ENCODE data around the gene CEP63. TPM values are rescaled to one million over a fixed set of nuclear protein-coding genes. Genes with fewer than 3 reads are reported as not detected.
A peak's percentile ranks its signal among the peaks of the same experiment; 100 is the strongest.
"Not testable (repeated sequence)": the region's sequence is repeated elsewhere in the genome, so short reads cannot be mapped to it uniquely, and the experiment has no call there.

Gene CEP63
- total RNA-seq, 1 experiment from 2014 or later = 29.8 TPM

- DNase-seq (ENCODE audit: low read depth) = not testable (repeated sequence)
Measured at GRCh38 chr3:134569899-134570298, 84.0 kb downstream of the CEP63 start.

DNA sequence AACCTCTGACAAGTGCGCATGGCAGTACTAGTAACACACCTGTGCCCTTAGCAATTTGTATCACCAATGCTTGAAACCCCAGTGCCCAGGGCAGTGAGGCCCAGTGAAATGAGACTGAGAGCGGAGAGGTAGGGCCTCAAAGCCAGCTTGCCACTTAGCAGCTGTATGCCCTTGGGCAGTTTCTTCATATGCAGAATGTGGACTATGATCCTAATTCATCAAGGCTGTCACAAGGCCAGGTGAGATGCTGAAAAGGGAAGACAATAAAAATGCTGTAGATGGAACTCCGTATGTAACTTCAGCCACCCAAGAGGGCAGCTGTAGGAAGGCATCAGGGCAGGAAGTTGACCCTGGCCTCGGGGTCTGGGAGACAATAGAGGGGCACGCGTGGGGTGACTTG, 90.6 kb downstream of the CEP63 start:
- no peak for DNase-seq (ENCODE audit: low read depth)

GRCh38 chr3:134576831-134577230, 91.0 kb downstream of the CEP63 start:
- DNase-seq (ENCODE audit: low read depth) = no peak

DNA sequence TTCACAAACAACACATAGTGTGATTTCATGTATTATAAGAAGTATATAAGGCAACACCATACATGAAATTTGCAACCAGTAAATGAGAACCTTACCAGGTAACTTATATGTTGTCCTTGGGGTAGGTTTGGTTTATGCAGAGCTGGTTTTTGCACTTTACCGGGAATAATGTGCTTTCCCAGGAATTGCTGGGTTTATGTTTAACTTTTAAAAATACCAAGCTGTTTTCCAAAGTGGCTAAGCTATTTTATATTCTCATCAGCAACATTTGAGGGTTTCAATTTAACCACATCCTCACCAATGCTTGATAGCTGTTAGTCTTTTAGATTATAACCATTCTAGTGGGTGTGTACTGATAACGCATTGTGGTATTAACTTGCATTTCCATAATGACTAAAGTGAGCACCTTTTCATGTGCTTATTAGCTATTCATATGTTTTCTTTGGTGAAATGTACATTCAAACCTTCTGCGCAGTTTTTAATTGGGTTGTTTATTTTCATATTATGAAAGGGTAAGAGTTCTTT, 93.3 kb downstream of the CEP63 start:
- no peak for DNase-seq (ENCODE audit: low read depth)

GRCh38 chr3:134590766-134591165, 104.9 kb downstream of the CEP63 start:
- DNase-seq (ENCODE audit: low read depth) = peak; percentile 14

DNA sequence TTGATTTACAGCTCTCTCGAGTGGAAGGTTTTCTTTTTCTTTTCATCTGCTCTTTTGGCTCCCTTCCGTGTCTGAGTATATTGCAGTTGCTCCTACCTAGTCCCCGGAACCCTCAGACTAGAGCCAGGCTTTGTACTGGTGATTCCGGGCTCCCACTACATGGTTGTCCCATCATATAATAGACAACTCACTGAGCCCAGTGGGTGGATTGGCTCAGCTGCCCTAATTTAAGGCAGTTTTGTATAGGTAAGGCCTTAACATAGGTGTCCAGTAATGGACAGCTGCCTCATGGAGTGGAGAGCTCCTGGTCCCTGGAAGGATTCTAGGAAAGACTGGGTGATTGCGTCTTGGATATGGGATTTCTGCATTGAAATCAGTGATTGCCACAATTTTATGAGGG, 106.9 kb downstream of the CEP63 start:
- no peak for DNase-seq (ENCODE audit: low read depth)

- peak; percentile 62 for DNase-seq (ENCODE audit: low read depth)
Measured at GRCh38 chr3:134594331-134594741, 108.5 kb downstream of the CEP63 start.

DNA sequence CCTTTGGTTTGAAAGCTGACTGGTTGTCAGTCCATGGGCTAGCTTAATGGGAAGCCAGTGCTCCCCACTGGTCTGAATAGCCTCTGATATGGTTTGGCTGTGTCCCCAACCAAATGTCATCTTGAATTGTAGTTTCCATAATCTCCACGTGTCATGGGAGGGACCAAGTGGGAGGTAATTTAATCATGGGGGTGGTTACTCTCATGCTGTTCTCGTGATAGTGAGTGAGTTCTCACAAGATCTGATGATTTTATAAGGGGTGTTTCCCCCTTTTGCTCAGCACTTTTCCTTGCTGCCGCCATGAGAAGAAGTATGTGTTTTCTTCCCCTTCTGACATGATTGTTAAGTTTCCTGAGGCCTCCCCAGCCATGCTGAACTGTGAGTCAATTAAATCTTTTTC, 109.1 kb downstream of the CEP63 start:
- not testable (repeated sequence) for DNase-seq (ENCODE audit: low read depth)

- no peak for DNase-seq (ENCODE audit: low read depth)
Measured at GRCh38 chr3:134597390-134597970, 111.6 kb downstream of the CEP63 start.

DNA sequence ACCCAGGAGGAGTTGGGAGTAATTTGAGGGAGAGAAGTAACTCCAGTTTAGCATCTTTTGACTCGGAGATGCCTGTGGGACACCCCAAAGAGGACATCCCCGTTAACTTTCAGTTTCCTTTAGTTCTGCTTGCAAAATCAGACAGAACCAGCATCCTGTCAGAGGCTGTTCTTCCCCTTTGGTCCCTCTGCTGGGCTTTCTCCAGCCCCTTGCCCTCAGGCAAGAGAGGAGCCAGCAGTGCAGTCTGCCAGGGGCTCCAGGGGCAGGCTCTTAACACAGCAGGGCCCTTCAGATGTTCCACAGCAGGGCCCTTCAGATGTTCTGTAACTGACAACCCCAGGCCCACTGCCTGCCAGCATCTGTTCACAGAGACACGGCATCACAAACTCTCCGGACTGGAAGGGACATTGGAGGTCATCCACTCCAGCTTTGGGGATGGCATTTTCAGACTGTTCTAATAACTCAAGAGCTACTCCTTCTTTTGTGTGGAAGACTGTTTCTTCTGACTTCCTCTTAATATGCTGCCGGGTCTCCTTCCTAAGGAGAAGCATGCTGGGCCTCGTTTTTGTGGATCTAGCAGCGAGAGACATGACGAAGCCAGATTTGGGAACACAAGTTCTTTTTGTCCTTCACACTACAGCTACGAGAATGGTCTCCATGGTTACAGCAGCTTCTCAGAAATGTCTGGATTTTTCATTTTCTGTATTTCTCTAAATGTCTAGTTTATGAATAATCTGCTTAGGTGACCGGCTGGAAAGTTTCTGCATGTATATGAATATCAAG, 113.1 kb downstream of the CEP63 start:
- no peak for DNase-seq (ENCODE audit: low read depth)

DNA sequence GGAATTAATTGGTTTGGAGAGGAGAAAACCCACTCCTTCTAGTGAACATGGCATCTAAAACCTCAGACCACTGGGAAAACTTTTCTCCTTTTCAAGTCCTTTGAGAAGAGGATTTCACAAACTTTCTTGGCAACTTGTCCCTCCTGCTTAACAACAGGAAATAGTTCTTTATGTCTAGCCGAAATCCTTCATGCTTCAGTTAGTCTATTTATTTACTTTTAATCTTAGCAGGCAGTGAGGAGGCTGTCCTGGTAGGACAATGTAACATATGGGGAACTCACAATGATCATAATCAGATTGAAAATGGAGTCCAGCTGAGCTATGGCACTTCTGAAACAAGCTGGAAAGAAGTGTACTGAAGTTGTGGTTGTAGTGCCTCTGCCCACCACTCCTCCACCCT, 114.3 kb downstream of the CEP63 start:
- DNase-seq (ENCODE audit: low read depth) = no peak

DNA sequence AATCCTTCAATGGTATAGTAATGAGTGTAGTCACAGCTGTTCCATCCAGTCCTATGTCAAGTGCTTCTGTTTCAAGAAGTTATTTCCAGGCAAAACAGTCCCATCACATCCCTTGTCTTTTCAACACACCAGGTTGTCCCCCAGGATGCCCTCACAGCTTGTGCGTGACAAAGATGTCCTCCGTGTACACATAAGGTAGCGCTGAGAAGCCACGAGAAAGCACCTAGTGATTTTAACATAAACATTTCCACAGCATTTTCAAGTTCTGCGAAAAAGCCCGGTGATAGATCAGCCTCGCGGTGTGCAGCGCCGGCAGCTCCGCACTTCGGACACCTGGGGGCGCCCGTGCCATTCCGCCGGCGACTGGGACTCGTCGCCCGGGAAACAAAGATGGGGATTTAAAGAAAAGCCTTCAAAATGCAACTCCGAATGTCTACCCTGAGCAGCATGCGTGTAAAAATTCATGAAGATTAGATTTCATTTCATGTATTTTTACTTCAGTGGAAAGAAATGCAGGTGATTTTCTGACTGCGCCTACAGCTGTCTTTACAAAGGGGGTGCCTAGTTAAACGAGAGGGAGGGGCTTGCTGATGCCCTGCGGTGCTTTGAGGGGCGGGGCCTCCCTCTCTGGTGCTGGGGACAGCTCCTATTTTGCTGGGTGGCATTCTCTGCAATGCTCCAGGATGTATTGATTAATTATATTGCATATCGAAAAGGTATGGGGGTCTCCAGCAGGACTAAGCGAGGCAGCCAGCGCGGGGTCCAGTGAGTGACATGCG, 115.0 kb downstream of the CEP63 start:
- DNase-seq (ENCODE audit: low read depth) = peak; percentile 56

DNA sequence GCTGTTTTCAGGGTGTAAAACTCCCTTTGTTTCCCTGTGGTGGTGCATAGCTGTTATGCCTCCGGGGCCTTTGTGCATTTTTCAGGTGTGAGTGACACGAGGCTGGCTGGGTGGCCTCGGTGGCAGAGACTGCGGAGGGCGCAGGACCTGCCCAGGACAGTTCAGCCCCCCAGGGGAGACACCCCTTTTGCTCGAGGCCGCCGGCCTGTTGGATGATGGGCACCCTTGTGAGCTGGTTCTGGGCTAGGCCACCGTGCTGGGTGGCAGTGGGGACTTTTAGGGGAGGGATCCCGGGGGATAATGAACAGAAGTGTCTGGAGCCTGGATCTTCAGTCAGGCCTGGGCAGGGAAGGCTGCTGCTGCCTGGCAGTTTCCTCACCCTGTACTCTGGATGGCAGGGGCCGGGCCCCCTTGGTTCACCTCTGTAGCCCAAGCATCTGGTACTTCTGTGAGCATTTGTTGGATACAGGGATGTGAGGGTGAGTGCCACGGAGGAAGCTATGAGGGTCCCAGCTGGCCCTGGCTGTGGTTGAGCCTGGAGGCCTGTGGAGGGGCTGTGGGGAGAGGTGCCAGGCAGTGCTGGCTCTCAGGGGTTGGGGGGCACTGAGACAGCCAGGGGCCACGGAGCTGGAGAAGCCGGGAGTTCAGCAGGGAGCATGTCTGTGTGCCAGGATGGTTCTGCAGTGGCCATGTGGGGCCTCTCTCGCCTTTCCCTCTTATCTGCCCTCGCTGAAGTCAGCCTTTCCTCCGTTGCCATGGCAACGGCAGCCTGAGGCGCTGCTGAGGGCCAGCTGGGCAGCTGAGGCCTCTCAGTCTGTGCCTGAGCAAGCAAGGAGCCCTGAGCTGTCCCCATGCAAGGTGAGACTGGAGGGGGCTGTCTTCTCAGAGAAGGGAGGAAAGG, 115.9 kb downstream of the CEP63 start:
- peak; percentile 13 for DNase-seq (ENCODE audit: low read depth)

- DNase-seq (ENCODE audit: low read depth) = no peak
Measured at GRCh38 chr3:134602440-134602814, 116.6 kb downstream of the CEP63 start.

GRCh38 chr3:134603480-134603879, 117.6 kb downstream of the CEP63 start:
- no peak for DNase-seq (ENCODE audit: low read depth)

DNA sequence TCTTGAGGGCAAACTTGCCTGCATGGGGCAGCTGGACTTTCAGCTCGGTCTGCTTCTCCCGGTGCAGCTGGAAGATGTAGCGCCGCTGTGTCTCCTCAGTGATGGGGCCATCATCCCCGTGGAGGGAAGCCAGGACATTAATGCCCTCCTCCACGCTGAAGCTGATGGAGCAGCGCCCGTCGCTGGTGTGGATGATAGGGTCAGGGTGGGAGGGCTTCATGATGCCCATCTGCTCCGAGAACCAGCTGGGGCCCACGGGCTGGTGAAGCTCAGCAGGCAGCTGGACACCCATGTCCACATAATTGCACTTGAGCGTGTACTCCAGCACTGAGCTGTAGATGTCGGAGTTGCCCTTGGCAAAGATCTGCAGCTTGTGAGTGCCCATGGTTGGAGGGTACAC, 118.1 kb downstream of the CEP63 start:
- no peak for DNase-seq (ENCODE audit: low read depth)

GRCh38 chr3:134605556-134605955, 119.7 kb downstream of the CEP63 start:
- DNase-seq (ENCODE audit: low read depth) = no peak

DNA sequence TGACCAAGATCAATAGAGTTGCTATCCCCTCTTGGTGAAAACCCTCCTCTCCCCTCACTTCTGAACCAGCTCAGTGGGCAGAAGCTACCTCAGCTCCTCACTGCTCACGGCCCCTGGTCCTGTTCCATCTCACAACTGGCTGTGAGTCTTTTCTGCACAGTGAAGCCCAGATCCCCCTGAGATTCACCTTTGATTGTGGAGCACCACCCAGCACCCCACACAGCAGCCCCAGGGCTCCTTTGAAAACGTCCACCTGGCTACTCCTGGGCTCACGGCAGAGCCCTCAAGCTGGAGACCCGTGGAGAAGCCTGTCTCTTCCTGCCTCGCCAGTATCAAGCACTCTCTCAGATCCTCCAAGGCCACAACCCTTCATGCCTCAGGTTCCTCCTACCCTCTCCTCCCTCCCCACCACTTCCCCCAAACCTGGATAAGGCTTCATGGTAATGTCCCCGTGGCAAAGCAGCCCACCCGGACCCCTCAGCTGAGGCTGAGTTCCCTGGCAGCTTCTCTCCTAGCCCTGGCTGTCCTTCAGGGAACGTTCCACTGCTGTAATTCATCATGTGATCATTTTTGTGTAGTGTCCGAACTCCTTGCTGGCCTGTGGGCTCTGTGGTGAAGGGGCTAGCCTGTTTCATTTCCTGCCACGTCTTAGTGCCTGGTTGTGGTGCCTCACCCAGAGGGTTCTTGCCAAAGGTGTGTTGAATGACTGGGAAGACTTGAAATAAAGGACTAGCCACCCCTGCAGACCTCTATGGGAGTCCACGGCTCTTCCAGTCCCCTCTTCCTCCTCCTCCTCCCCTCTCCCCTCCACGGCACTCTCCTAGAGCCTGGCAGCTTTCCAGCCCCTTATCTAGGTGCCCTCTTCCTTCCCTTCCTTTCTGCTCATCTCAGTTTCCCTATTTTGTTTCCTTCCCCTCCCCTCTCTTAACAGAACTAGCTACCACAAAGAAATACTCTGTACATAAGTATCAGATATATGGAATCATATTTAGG, 120.5 kb downstream of the CEP63 start:
- no peak for DNase-seq (ENCODE audit: low read depth)

DNA sequence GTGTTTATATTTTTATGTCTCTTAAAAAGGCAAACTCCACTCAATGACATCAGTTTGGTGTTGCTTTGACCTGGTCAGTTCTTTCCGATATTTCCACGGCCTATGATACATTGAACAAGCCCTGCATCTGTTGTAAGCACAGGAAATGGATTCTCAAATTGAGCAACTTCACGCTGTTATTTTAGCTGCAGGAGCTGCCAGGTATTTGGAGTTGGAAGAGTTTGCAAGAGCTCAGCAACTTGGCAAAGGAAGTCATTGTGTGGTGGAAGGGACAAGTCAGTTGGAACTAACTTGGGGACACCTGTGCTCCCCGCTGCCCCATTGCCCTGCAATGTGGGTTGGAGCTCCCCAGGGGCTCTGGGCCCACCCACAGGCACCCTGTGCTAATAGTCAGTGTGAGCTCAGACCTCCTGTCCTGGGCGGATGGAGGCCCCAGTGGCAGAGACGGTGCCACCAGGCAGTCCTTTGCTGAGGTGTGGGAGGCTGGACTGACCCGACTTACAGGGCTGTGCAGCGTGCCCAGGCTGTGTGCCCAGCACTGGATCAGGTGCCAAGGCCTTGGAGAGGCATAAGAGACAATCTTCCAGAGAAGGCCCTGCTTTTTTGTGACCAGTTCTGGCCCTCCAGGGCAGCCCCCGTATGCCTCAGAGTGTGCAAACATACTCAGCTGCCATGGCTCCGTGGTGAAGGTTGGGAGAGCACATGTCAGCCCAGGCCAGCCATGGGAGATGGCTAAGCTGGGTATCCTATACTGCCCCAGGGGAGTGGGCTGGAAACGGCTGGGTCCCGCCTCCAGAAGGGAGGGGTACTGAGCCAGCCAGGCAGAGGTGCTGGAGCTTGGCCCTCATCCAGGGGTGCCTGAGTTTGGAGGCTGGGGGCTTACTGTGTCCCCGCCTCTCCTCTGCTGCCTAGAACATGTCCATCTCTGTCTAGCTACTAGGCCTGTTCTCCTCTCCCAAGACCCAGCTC, 121.5 kb downstream of the CEP63 start:
- DNase-seq (ENCODE audit: low read depth) = no peak

Measured in LHCN-M2 (cell line).